NOMO-1 treated with DMSO at 0.1 percent for 48 hours (cell line): ENCODE measurements around the gene NEMP2.
A peak's percentile ranks its signal among the peaks of the same experiment; 100 is the strongest.
"Not testable (repeated sequence)": the region's sequence is repeated elsewhere in the genome, so short reads cannot be mapped to it uniquely, and the experiment has no call there.

ENCODE experiments used
- DNase-seq: peaks from one replicate; lab custom pipeline; 2025; ENCODE audit not compliant: unreplicated experiment; lab: John Stamatoyannopoulos, UW

Gene NEMP2

DNA sequence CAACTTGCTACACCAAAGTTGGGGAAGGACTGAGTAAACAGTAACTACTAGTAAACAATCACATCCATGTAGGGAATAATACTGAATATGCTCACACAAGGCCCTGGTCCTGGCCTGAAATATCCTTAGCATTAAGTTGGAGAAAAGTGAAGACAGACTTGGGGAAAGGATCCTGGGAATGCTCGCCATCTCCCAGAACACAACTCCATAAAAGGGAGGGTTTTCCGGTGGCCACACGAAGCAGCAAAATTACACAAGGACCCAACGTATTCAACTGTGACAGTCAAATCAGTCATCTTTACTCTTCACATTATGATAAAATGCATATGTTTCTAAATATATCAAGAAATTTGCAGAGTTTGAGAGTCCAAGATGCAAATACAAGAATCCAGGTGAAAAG lies 7.3 kb downstream of the NEMP2 start:
- no peak for DNase-seq

GRCh38 chr2:190526105-190526750 lies 8.3 kb downstream of the NEMP2 start:
- DNase-seq, result peak; percentile 79

- DNase-seq, result no peak
These were observed 9.6 kb downstream of the NEMP2 start for GRCh38 chr2:190524928-190525327.

GRCh38 chr2:190519975-190520767 lies 14.4 kb downstream of the NEMP2 start:
- DNase-seq, result no peak

DNA sequence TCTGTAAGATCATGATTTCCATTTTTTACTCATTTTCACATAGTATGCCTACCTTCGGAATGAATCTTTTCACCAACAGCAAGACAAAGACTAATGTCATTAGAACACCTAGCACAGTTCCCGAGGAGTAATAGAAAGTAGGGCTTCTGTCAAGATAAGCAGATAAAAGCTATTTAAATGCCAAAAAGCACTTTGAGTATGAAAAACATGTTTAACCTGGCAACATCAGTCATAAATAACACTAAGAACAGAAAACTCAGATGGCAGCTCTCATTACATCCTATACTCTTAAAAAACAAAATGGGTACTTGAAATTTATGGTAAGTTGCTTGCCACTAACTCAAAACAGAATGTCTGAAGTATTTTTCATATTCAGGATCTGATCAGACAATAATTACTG lies 17.1 kb downstream of the NEMP2 start:
- DNase-seq, result no peak

DNA sequence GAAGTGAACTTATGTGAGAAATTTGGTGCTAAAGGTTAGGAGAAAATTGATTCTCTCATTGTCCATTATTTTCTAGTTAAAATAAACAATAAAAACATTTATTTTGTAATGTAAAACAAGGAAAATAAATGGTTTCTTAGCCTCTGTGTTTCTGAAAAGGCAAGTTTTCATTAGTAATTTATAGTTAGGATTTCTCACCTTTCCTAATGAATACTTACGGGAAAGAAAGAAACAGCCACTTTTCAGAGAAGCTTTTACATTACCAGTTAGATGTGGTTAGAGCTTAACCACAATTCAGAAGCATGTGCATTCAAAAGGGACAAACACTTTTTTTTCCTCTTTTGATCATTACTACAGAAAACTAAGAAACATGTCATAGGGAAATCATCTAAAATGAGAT lies 18.8 kb downstream of the NEMP2 start:
- DNase-seq, result no peak

DNA sequence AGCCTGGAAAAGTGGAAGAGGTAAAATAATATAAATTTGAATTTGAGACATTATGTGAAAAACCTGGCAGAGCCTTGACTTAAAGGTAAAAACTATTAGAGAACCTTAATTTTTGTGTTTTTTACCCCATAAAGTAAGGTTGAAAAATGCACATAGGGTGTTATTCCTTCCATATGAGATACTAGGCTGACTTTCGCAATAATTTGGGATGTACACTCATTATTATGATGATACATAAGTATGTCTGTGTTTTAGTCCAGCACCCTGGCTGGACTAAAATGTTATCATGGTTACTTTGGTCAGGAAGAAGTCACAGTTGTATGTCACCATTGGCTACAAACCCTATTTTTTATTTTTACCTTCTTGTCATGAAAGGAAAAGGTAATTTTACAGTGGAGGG lies 19.8 kb downstream of the NEMP2 start:
- DNase-seq, result no peak

- no peak for DNase-seq
These were observed 20.6 kb downstream of the NEMP2 start for GRCh38 chr2:190513877-190514276.

DNA sequence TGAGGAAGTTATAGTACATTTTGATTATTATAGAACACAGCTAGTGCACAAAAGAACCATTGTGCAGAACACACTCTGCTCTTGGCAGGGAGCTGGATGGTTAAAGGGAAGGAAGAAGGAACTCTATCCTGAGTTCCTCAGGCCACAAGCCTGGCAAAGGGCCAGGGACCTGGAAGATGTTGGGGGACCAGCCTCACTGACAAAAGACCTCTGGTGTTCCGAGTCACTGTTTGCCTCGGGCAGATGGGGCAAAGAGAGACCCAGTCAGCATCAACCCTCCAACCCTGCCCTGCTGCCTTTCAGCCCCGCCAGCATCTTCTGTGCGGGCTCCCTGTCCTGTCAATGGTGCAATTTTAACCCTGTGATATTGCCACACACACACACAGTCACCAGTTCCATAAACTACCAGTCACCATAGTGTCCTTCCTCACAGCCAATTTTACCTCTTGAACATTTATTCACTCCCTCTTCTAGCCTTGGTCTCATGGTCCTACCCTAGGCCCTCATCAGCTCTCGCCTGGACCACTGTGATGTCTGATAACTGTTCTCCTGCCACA lies 21.9 kb downstream of the NEMP2 start:
- no peak for DNase-seq

GRCh38 chr2:190511104-190511503 lies 23.4 kb downstream of the NEMP2 start:
- DNase-seq, result no peak

DNA sequence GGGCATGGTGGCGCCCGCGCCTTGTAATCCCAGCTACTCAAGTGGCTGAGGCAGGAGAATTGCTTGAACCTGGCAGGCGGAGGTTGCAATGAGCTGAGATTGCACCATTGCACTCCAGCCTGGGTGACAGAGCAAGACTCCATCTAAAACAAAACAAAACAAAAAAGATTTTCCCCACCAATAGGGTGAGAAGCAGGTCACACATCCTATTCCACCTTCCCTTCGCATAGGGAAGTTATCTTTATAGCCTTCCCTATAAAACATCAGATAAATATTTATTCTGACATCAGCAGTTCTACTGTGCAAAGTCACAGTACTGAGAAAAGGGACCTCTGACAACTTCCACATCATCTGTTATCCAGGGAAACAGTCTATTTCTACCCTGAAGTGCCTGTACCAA lies 24.6 kb downstream of the NEMP2 start:
- not testable (repeated sequence) for DNase-seq

- DNase-seq, result no peak
These were observed 27.4 kb downstream of the NEMP2 start for GRCh38 chr2:190507135-190507534.

- DNase-seq, result no peak
These were observed 27.9 kb downstream of the NEMP2 start for GRCh38 chr2:190506666-190507065.

DNA sequence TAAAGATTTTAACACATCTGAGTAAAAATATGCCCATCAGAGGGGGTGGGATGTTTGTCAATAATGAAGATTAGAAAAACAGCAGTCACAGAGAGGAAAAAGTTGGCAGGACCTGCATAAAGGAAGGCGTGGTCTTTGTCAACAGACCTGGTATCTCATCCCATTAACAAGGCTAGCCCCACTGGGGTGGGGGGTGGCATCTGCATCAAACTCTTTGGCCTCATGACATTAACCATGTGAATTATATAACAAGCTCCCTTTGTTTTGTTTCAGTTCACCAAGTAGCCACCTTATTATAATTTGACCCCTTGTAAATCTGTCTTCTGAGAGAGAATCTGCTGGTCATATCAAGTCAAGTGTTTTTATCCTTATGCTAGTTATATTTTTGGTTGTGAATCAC lies 28.8 kb downstream of the NEMP2 start:
- DNase-seq, result no peak

- DNase-seq, result no peak
These were observed 29.6 kb downstream of the NEMP2 start for GRCh38 chr2:190504912-190505311.

GRCh38 chr2:190503088-190503487 lies 31.4 kb downstream of the NEMP2 start:
- DNase-seq, result no peak

DNA sequence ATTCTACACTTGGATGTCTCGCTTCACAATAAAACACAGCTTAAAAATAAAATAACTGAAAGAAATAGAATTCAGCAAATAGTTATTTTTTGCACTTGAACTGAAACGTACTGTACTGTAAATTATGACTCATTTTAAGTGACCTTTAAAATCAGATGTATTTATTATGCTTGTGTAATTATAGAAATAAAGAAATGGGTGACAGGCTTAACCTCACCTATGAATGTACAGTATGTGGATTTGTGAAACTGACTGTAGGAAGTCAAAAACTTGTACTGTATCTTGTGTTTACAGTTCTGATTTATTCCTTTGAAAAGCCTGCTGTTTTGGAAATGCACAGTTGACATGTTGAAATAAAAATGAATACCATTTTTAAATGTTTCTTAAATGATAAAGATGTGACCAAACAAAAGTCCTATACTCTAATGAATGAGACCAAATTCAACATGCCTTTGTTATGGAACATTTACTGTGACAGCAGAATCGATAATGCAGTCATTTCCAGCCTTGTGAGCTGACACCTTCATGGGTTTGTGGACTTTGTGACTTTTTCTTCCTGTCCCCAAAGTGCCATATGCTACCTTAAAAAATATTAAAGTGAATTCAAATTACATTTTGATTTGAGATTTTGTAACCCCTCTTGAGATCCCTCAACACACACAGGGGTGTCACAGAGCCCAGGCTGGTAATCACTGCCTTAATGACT lies 32.7 kb downstream of the NEMP2 start:
- no peak for DNase-seq

DNA sequence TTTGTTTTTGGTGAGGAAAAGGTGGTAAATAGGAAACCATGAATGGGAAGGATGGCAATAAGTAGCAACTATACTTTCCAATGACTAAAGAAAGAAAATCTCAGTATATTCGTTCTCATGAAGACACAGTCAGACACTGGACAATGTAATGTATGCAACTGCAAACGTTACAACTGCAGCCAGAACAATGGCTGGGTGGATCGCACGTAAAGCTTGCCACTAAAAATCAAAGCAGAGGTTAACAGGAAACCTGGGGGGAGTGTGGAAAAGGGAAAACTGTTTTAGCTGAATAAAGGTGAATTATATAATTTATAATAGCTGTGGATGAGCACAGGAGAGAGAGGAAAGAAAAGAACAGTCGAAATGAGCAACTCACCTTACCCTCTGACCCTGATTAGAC lies 33.3 kb downstream of the NEMP2 start:
- no peak for DNase-seq

- DNase-seq, result no peak
These were observed 34.4 kb downstream of the NEMP2 start for GRCh38 chr2:190500054-190500502.

GRCh38 chr2:190499273-190499672 lies 35.2 kb downstream of the NEMP2 start:
- no peak for DNase-seq

GRCh38 chr2:190497428-190497827 lies 37.1 kb downstream of the NEMP2 start:
- DNase-seq, result no peak
